ENCODE data around the gene ABCA9. TPM values are rescaled to one million over a fixed set of nuclear protein-coding genes. Genes with fewer than 3 reads are reported as not detected.
A peak's percentile ranks its signal among the peaks of the same experiment; 100 is the strongest.

The ABCA9 gene
- total and polyA plus RNA-seq, 9 of the 15 experiments (the other 6 are each of a cell fraction or from before 2014, with no cell fraction given) = 0.04 TPM; not detected in 8

DNA sequence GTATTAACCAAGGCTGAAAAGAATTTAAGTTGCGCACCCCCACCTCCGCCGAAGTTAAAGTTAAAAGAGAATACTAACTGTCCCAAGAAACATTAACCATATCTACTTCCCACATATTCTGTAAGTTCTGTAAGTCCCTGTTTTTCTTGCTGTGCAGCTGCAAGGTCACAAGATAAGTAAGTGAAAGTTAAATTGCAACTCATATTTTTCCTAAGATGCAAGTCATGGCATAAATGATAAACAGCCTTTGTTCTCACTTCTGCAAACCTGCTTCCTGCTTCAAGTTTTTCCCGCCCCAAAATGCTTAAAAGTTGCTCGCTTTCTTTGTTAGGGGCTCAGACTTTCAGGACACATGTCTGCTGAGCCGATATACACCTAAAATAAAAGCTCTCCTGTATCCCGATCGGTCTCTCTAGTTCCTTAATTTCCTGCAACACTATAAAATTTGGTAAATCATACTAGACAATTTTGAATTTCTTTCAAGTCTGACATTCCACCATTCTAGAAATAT, 32.6 kb upstream of the ABCA9 start (continued):
- no peak for TF ChIP-seq ZNF140 (CRISPR knock-in tag; IDR thresholded peaks at IDR 0.05)
- TF ChIP-seq SIN3B (IDR thresholded peaks at IDR 0.05; ENCODE audit: low read depth) = no peak
- TF ChIP-seq BRD9 (IDR thresholded peaks at IDR 0.05; ENCODE audit: low read depth, partially characterized antibody) = peak; percentile 77
- no peak for TF ChIP-seq ZBED1 (IDR thresholded peaks at IDR 0.05)
- TF ChIP-seq ARNT (IDR thresholded peaks at IDR 0.05) = peak; percentile 86 to 94; a peak in 3 of 4 replicates
- TF ChIP-seq ZNF280A (IDR thresholded peaks at IDR 0.05; ENCODE audit: low read depth, partially characterized antibody) = no peak
- TF ChIP-seq POLR3A (IDR thresholded peaks at IDR 0.05; ENCODE audit: borderline replicate concordance, extremely low read depth, insufficient read depth, insufficient read length) = no peak
- TF ChIP-seq TAL1 (IDR thresholded peaks at IDR 0.05) = peak; percentile 94
- TF ChIP-seq ETV1 (tag; conservative IDR thresholded peaks at IDR 0.05; ENCODE audit: low read depth) = peak; percentile 78
- TF ChIP-seq ZKSCAN8 (CRISPR knock-in tag; IDR thresholded peaks at IDR 0.05) = no peak
- peak; percentile 26; the same call in 1 of the 2 replicates for TF ChIP-seq BRD4 (IDR thresholded peaks at IDR 0.05)
- TF ChIP-seq TCF7L2 (IDR thresholded peaks at IDR 0.05; ENCODE audit: low read depth, low read length) = peak; percentile 66; the same call in 1 of the 2 replicates
- 0 out of 4 replicates have a peak, but pooled peaks of 1 of the 2 experiments have one; percentile 23 for TF ChIP-seq FOXA3 (CRISPR knock-in tag; conservative IDR thresholded peaks at IDR 0.05 in 1 of 2, IDR thresholded peaks at IDR 0.05 in 1 of 2)
- no peak for TF ChIP-seq ZSCAN32 (CRISPR knock-in tag; IDR thresholded peaks at IDR 0.05)
- peak; percentile 93 for TF ChIP-seq GTF2E2 (tag; IDR thresholded peaks at IDR 0.05)
- no peak for TF ChIP-seq ZNF124 (CRISPR knock-in tag; IDR thresholded peaks at IDR 0.05)
- peak; percentile 47; the same call in 1 of the 2 replicates for TF ChIP-seq MYC (IDR thresholded peaks at IDR 0.05; ENCODE audit: low read depth, low read length)
- no peak for TF ChIP-seq MYC (CRISPR knock-in tag; IDR thresholded peaks at IDR 0.05; ENCODE audit: borderline replicate concordance, low read depth)
- TF ChIP-seq HMGN3 (IDR thresholded peaks at IDR 0.05; ENCODE audit: borderline replicate concordance, extremely low read depth, insufficient read length, low read depth, low read length) = peak; percentile 54
- no peak for TF ChIP-seq SLC30A9 (CRISPR knock-in tag; IDR thresholded peaks at IDR 0.05)
- TF ChIP-seq FOXK2 (conservative IDR thresholded peaks at IDR 0.05 in 1 of 2, IDR thresholded peaks at IDR 0.05 in 1 of 2; ENCODE audit: low read depth in 2 of 2) = peak; percentile 90 to 95
